HG03103 (cell line): ENCODE results near the gene ELMO3.

Experiments
- ATAC-seq: cut with Tn5 transposase; IDR thresholded peaks from one replicate; pipeline ENCODE4 v1.9.1; 2021; ENCODE audit warnings: low read depth; ENCODE audit not compliant: unreplicated experiment

The ELMO3 gene

GRCh38 chr16:67193536-67193935 lies 5.4 kb upstream of the ELMO3 start:
- no peak for ATAC-seq

GRCh38 chr16:67194260-67194659 lies 4.7 kb upstream of the ELMO3 start:
- no peak for ATAC-seq

GRCh38 chr16:67195676-67196075 lies 3.3 kb upstream of the ELMO3 start:
- ATAC-seq, result no peak

- ATAC-seq, result no peak
Observed at GRCh38 chr16:67196881-67197280, 2.0 kb upstream of the ELMO3 start.

GRCh38 chr16:67197704-67198103 lies 1.2 kb upstream of the ELMO3 start:
- ATAC-seq, result no peak

GRCh38 chr16:67198238-67198734 lies 645 bp upstream of the ELMO3 start:
- no peak for ATAC-seq

GRCh38 chr16:67199808-67200198 lies 872 bp downstream of the ELMO3 start:
- no peak for ATAC-seq

GRCh38 chr16:67200491-67200890 lies 1.6 kb downstream of the ELMO3 start:
- no peak for ATAC-seq

GRCh38 chr16:67201411-67202345 lies 2.7 kb downstream of the ELMO3 start:
- no peak for ATAC-seq

GRCh38 chr16:67202426-67202825 lies 3.5 kb downstream of the ELMO3 start:
- ATAC-seq, result no peak

- no peak for ATAC-seq
Observed at GRCh38 chr16:67202956-67203493, 4.1 kb downstream of the ELMO3 start.

- no peak for ATAC-seq
Observed at GRCh38 chr16:67204076-67204475, 5.1 kb downstream of the ELMO3 start.

GRCh38 chr16:67206129-67206837 lies 7.4 kb downstream of the ELMO3 start:
- no peak for ATAC-seq

GRCh38 chr16:67206838-67207248 lies 7.9 kb downstream of the ELMO3 start:
- ATAC-seq, result no peak

GRCh38 chr16:67207249-67208091 lies 8.5 kb downstream of the ELMO3 start:
- no peak for ATAC-seq

GRCh38 chr16:67208154-67208896 lies 9.4 kb downstream of the ELMO3 start:
- no peak for ATAC-seq

GRCh38 chr16:67209565-67209964 lies 10.6 kb downstream of the ELMO3 start:
- no peak for ATAC-seq

- no peak for ATAC-seq
Observed at GRCh38 chr16:67210069-67210937, 11.4 kb downstream of the ELMO3 start.

- ATAC-seq, result no peak
Observed at GRCh38 chr16:67211674-67212073, 12.7 kb downstream of the ELMO3 start.
